ENCODE results near the gene TMEM179.
A peak's percentile ranks its signal among the peaks of the same experiment; 100 is the strongest.
"Not testable (repeated sequence)": the region's sequence is repeated elsewhere in the genome, so short reads cannot be mapped to it uniquely, and the experiment has no call there.

TMEM179 gene

GRCh38 chr14:104604458-104605449 is at the start of gene TMEM179:
Gene TMEM179, minus strand, starts transcription at chr14:104604772. Its CDS starts 31 bp downstream, at chr14:104604741.
- no peak for DNase-seq (ENCODE audit: low read depth)

GRCh38 chr14:104654119-104654518 is 49.5 kb upstream of the TMEM179 start:
- no peak for DNase-seq (ENCODE audit: low read depth)

GRCh38 chr14:104653130-104653920 is 48.8 kb upstream of the TMEM179 start:
- DNase-seq (ENCODE audit: low read depth), result not testable (repeated sequence)

- DNase-seq (ENCODE audit: low read depth), result no peak
Measured at GRCh38 chr14:104652386-104652785, 47.8 kb upstream of the TMEM179 start.

GRCh38 chr14:104651876-104652260 is 47.3 kb upstream of the TMEM179 start:
- no peak for DNase-seq (ENCODE audit: low read depth)

GRCh38 chr14:104650981-104651875 is 46.7 kb upstream of the TMEM179 start:
- DNase-seq (ENCODE audit: low read depth), result no peak

- DNase-seq (ENCODE audit: low read depth), result peak; percentile 67
Measured at GRCh38 chr14:104650057-104650980, 45.7 kb upstream of the TMEM179 start.

GRCh38 chr14:104647467-104648043 is 43.0 kb upstream of the TMEM179 start:
- DNase-seq (ENCODE audit: low read depth), result no peak

GRCh38 chr14:104644656-104645378 is 40.2 kb upstream of the TMEM179 start:
- DNase-seq (ENCODE audit: low read depth), result no peak

GRCh38 chr14:104644091-104644635 is 39.6 kb upstream of the TMEM179 start:
- no peak for DNase-seq (ENCODE audit: low read depth)

GRCh38 chr14:104643306-104643705 is 38.7 kb upstream of the TMEM179 start:
- no peak for DNase-seq (ENCODE audit: low read depth)

- DNase-seq (ENCODE audit: low read depth), result no peak
Measured at GRCh38 chr14:104642540-104642868, 37.9 kb upstream of the TMEM179 start.

- no peak for DNase-seq (ENCODE audit: low read depth)
Measured at GRCh38 chr14:104641753-104642539, 37.4 kb upstream of the TMEM179 start.

GRCh38 chr14:104640681-104641080 is 36.1 kb upstream of the TMEM179 start:
- DNase-seq (ENCODE audit: low read depth), result no peak

GRCh38 chr14:104639885-104640548 is 35.4 kb upstream of the TMEM179 start:
- DNase-seq (ENCODE audit: low read depth), result peak; percentile 73

- no peak for DNase-seq (ENCODE audit: low read depth)
Measured at GRCh38 chr14:104639471-104639870, 34.9 kb upstream of the TMEM179 start.

GRCh38 chr14:104638927-104639450 is 34.4 kb upstream of the TMEM179 start:
- DNase-seq (ENCODE audit: low read depth), result no peak

GRCh38 chr14:104638190-104638589 is 33.6 kb upstream of the TMEM179 start:
- no peak for DNase-seq (ENCODE audit: low read depth)
